Measurements from ENCODE around the gene DYRK1A. TPM values are rescaled to one million over a fixed set of nuclear protein-coding genes. Genes with fewer than 3 reads are reported as not detected.

Gene DYRK1A
- total and polyA plus RNA-seq, 10 of the 15 experiments (the other 5 are each of a cell fraction or from before 2014, with no cell fraction given), result 2.4 to 68.6 (median 30.7) TPM

- TF ChIP-seq ZBTB4 (CRISPR knock-in tag; IDR thresholded peaks at IDR 0.05), result no peak
- TF ChIP-seq CBX3 (IDR thresholded peaks at IDR 0.05; ENCODE audit: borderline replicate concordance, low read depth), result no peak
Observed at GRCh38 chr21:37498664-37499063, 132.1 kb downstream of the DYRK1A start (continued).

- ChIA-PET POLR2A (no interaction called here), RAD21 (ENCODE audit: unreplicated experiment) (no interaction called here), SMC1A (ENCODE audit: uncharacterized antibody, unreplicated experiment) (no interaction called here), CTCF (interaction anchor here (1.2 kb wide), 1 partner anchor 61 kb away, joined by 3 read pairs; no protein-coding TSS in a partner anchor)
- intact Hi-C loops (cut with micrococcal nuclease; ENCODE audit: unreplicated experiment), result no loop called here
- BruUV-seq (replicated peaks), result no TSS peak
- no peaks in the 10 kb centered on the region for H4K20me1 ChIP-seq (ENCODE audit: control insufficient read depth, insufficient read depth)
- DNase-seq (ENCODE audit: low read depth, low spot score) (no peak), FAIRE-seq (no peak), ATAC-seq (no peak)
- H3K9ac ChIP-seq (ENCODE audit: control insufficient read depth, insufficient read depth, low read length), result no peak overlapping the region
- H3K27me3 ChIP-seq (replicated peaks in 1 of 2; ENCODE audit: control insufficient read depth in 2 of 2, insufficient read depth in 2 of 2, low read length in 1 of 2), result no peaks in the 10 kb centered on the region
- in situ Hi-C loops (cut with MboI), result no loop called here
- no peak overlapping the region for H3K4me2 ChIP-seq (ENCODE audit: control insufficient read depth, insufficient read depth)
- no peak overlapping the region for H3K27ac ChIP-seq (ENCODE audit: control insufficient read depth, insufficient read depth)
- H3K4me3 ChIP-seq, result no peak overlapping the region
- H3K36me3 ChIP-seq (ENCODE audit: control insufficient read depth in 2 of 2, insufficient read depth in 2 of 2, low read length in 1 of 2), result peaks cover 11 to 28% of the 10 kb centered on the region in 2 experiments; a peak in 3 of 4 replicates
- WGBS (ENCODE audit: insufficient coverage, insufficient replicate concordance, low lambda C conversion rate, missing lambda C conversion rate), result 100% methylated on average over 3 of the region's 3 CpGs
- no peaks in the 10 kb centered on the region for H3K9me3 ChIP-seq (replicated peaks; ENCODE audit: control insufficient read depth, insufficient read depth, low read length)
- TF ChIP-seq GABPA (IDR thresholded peaks at IDR 0.05; ENCODE audit: low read depth) (no peak), GATAD2B (conservative IDR thresholded peaks at IDR 0.05; ENCODE audit: low read depth) (no peak), YY1 (IDR thresholded peaks at IDR 0.05; ENCODE audit: low read depth, low read length) (no peak), STAT3 (IDR thresholded peaks at IDR 0.05; ENCODE audit: low read depth, low read length) (no peak), ETV6 (conservative IDR thresholded peaks at IDR 0.05 in 1 of 2, IDR thresholded peaks at IDR 0.05 in 1 of 2; ENCODE audit: borderline replicate concordance in 1 of 2, low read depth in 1 of 2) (no peak), RBBP5 (conservative IDR thresholded peaks at IDR 0.05) (no peak), ZNF622 (IDR thresholded peaks at IDR 0.05) (no peak), WRNIP1 (IDR thresholded peaks at IDR 0.05; ENCODE audit: borderline replicate concordance, low read depth, low read length) (no peak)
- H3K4me1 ChIP-seq (ENCODE audit: control insufficient read depth, insufficient read depth, low read length), result peaks cover 8% of the 10 kb centered on the region
- H3K79me2 ChIP-seq (ENCODE audit: control insufficient read depth, insufficient read depth, low read length), result no peaks in the 10 kb centered on the region; the same call in 1 of the 2 replicates
- no peak overlapping the region for H2AFZ ChIP-seq (ENCODE audit: control insufficient read depth, low read depth, low read length)
Observed at GRCh38 chr21:37502947-37503346, 136.4 kb downstream of the DYRK1A start.

Measured in GM12878 (cell line).